GM19324 (cell line): ENCODE measurements around the gene MRPS2.
"Not testable (repeated sequence)": the region's sequence is repeated elsewhere in the genome, so short reads cannot be mapped to it uniquely, and the experiment has no call there.

Experiments
- ATAC-seq: cut with Tn5 transposase; IDR thresholded peaks from one replicate; pipeline ENCODE4 v1.9.1; 2021; ENCODE audit warnings: mild to moderate bottlenecking, moderate library complexity; ENCODE audit not compliant: unreplicated experiment, low FRiP score

MRPS2 gene

DNA sequence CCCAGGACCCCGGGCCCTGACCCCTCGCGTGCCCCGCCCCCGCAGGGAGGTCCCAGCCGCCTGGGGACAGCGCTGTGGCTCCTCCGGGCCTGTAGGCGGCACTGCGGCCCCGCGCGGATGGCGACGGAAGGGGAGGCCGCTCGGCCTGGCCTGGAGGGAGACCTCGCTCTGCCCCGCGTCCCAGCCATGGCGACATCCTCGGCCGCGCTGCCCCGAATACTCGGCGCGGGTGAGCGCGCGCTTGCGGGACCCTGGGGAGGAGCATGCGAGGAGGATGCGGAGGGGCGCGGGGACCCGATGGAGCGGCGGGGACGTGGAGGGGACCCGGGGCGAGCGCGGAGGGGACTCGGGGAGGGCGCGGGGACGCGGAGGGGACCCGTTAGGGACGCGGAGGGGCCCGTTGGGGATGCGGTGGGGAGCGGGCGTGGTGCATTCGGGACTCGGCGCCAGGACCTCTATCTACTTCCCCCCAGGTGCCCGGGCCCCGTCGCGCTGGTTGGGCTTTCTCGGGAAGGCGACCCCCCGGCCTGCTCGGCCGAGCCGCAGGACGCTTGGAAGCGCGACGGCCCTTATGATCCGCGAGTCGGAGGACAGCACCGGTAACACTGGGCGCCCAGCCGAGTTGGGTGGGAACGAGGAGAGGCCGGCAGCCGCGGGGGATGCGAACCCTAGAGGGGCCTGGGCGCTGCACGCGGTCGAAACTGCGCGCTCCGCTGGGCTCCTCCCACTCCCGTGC lies at the start of gene MRPS2:
TSS of gene MRPS2 (plus strand) at position 158 of the 736 bp plus-strand sequence. CDS start at position 187, 29 bp downstream.
- ATAC-seq, result peak; percentile 82

DNA sequence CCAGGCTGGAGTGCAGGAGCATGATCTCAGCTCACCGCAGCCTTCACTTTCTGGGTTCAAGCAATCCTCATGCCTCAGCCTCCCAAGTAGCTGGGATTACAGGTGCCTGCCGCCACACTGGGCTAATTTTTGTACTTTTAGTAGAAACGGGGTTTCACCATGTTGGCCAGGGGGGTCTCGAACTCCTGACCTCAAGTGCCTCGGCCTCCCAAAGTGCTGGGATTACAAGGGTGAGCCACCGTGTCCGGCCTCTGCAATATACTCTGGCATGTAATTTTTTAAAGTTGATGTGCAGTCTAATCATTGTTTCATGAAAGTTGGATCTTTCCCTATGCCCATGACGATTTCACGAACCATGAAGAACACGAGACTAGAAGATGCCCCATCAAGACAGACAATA lies 49.5 kb upstream of the MRPS2 start:
- ATAC-seq, result no peak

DNA sequence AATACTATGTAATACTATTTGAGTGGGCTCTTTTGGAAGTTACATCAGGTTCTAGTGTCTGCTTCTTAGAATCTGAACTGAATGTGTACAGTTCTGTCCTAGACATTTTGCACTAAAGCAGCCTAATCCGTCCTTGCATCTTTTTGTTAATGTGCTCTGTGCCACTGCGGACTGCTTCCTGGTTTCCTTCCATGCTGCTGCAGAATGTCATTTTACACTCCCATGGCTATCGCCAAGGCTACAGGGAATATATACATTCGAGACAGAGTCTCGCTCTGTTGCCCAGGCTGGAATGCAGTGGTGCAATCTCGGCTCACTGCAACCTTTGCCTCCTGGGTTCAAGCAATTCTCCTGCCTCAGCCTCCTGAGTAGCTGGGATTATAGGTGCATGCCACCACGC lies 48.6 kb upstream of the MRPS2 start:
- ATAC-seq, result not testable (repeated sequence)

DNA sequence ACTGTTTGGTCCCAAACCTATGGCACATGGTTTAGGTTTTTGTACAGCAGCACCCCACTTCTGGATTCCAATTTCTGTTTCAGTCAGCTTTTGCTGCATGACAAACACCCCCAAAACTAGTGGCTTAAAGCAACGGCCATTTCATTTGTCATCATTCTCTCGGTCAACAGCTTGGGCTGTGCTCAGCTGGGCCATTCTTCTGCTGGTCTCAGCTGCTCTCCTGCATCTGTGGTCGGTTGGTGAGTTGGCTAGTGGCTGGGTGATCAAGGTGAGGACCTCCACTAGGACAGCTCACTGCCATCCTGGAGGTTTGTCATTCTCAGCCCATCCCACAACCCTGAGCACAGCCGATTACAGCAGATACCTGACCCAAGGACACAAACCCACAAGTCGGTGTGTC lies 45.7 kb upstream of the MRPS2 start:
- no peak for ATAC-seq

DNA sequence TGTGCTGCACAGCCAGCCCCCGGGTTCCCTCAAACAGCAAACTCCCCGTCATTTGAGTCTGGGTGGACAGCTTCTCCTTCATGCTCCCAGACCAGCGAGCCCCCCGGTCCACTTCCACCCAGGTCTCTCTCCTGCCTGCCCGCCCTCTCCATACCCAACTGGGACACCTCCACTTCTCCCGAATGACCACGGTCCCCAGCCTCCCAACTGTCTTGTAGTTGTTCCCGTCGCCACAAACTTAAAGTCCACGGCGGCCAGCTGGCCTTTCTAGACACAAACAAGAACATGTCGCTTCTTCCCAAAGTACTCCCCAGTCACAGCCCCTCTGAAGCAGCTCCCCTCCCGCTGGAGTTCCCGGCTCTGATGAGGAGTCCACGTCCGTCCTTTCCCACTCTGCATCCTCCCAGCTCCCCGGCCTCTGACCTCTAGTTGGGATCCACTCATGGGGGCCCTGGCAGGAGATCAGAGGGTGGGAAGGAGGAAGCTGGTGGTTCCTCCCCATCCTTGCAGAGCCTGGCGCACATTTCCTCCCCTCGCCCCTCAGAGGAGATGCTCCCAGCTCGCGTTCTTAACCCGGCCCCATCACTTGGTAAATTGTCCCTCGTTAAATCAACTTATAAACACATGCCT lies 45.0 kb upstream of the MRPS2 start:
- no peak for ATAC-seq

DNA sequence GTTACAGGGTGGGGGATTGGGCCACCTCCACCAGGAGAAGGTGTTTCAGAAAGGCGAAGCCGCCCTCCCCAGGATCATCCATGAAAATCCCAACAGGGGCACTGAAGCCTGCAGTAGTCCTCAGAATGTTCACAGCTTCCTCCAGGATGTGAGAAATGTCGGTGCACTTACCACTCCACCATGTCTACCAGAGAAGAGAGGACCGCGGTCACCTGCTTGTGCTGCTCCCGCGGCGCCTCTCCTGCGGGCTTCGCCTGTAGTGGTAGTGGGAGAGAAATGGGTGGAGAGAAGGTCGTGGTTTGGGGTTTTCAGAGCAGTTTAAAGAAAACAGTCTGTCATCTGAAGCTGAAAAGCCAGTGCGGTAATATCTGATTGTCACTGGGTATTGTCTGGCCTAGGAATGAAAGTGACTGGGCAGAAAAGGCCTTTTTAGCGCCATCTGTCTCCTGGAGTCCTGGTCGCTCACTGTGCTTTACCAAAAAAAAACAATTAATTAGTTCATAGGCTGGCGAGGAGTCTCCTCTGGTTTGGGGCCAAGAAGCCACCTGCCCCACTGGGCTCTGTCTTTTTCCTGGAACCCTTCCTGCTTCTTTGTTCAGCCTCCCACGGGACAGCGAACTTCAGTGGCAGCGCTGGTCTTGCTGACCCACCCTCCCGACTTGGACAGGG lies 43.9 kb upstream of the MRPS2 start:
- ATAC-seq, result no peak

DNA sequence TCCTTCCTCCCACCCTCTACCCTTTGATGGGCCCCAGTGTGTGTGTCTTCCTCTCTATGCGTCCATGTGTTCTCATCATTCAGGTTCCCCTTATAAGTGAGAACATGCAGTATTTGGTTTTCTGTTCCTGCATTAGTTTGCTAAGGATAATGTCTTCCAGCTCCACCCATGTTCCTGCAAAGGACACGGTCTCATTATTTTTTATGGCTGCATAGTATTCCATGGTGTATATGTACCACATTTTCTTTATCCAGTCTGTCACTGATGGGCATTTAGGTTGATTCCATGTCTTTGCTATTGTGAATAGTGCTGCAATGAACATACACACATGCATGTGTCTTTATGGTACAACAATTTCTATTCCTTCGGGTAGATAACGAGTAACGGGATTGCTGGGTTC lies 42.0 kb upstream of the MRPS2 start:
- not testable (repeated sequence) for ATAC-seq

DNA sequence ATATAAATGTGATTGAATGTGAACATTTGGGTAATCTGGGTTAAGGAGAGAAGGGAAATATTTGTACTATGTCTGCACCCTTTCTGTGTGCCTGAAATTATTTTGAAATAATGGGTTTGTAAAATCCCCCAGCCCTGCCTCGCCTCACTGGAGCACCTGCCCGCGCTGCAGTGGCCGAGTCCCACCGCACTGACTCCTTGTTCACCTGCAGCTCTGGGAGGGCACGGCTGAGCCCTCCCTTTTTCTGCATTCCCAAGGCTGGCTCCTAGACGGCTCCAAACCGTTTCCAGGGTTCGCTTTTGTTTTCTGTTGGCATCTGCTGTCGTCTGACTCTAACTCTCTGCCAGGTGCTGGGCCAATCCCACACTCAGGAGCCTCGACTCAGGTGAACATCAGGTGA lies 38.5 kb upstream of the MRPS2 start:
- no peak for ATAC-seq

DNA sequence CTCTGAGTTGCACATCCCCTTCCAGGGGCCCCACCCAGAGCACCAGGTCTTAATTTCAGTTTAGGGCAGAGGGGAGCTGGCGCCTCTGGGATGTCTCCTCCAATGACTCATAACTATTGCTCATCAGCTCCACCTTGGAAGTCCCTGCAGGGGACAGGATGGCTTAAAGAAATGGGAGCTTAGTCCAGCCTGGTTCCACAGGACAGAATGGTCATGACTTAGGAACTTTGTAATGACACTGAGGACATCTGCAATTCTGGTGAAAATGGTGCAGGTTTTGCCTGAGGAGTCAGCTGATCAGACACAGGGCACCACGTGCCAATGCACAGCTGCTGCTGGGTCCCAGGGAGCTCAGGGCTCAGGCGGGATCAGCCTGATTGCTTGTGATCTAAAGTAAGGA lies 37.3 kb upstream of the MRPS2 start:
- ATAC-seq, result no peak

DNA sequence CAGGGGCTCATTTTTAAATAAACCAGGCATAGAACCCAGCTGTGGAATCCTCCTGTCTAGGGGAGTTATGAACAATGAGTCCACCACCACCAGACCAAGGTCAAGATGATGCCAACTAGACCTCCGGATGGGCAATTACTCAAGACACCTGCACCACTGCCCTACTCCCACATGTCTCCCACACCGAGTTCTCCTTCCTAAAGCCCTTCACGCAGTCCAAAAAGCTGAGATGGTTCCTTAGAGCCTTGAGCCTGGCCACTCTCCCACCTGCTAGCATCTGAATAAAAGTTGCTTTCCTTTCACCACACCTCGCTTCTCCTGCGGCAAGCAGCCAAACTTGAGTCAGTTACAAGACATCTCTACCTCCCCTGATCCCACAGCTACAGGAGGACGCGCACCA lies 36.3 kb upstream of the MRPS2 start:
- no peak for ATAC-seq

DNA sequence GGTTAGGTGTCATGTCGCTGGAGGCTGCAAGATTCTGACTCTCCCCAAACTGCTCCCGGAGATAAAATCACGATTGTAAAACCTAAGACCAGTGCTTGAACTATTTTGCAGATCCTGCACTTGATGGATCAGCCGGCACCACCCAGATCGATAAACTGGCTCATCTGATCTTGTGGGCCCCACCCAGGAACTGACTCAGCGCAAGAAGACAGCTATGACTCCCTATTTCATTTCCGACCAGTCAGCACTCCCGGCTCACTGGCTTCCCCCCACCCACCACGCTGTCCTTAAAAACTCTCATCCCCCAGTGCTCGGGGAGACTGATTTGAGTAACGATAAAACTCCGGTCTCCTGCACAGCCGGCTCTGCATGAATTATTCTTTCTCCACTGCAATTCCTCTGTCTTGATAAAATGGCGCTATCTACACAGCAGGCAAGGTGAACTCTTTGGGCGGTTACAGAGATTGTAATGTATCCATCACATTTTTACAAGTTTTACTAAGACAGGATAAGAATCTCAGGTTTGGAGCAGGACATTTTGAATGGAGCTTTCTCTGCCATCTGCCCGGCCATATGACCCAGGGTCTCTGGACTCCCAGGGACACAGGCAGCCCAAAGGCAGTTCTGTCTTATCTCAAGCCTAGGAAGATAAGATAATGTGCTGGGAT lies 31.5 kb upstream of the MRPS2 start:
- ATAC-seq, result no peak

DNA sequence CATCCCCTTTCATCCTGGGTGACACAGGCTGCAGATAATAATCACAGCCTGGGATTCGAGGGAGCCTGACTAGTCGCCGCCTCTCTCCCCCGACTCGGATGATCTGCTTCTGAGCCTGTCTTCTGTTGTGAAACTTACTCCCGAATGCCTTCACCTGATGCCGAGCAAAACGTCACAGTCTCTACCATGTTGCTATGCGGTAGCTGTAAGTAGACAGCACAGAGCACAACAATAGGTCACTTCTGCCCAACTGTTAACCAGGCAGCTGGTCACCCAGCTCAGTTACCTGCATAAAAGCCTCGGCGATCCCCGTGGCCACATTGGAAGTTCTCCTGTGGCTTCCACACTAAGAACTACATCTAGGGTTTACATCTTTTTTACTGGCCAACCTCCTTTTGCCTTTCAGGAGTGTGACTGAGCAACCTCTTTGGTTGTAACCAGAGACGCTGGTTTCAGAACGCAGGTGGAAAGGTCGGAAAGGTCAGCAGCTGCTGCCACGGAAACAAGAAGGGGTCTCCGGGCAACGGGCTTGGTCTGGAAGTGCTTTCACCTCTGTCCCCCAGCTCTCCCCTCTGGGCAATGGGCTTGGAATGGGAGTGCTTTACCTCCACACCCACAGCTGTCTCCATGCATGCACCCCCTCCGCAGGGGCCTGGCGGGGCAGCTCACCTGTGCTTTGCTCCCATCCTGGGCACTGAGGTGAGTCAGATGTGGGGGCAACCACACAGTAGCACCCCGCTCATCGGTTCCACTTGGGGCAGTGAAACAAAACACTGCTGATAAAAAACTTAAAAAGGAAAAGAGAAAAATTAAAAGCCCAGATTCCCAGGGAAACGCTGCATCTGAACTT lies 28.5 kb upstream of the MRPS2 start:
- no peak for ATAC-seq

DNA sequence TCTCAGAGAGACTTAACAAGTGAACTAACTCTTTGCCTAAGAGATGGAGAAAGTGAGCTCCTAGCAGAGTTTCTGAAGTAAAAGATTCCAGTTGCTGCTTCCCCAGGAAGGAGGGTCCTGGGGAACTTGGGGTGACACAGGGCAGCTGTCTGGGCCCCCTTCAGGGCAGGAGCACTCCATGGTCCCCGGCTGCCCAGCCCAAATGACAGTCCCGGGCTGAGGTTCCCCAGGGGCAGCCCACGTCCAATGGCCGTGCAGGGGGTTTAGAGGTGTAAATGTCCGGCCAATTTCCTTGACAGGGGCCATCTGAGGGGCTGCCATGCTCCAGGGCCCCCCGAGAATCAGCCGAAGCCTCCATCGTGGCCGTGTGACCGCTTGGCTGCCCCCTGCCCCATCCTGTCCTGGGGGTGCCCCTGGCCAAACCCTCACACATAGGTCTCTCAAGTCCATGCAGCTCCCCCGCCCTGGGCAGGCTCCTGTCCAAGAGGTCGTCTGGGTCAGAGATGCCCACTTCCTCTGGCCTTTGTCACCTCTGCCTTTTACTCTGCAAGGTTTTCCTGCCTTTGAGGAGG lies 26.4 kb upstream of the MRPS2 start:
- no peak for ATAC-seq

DNA sequence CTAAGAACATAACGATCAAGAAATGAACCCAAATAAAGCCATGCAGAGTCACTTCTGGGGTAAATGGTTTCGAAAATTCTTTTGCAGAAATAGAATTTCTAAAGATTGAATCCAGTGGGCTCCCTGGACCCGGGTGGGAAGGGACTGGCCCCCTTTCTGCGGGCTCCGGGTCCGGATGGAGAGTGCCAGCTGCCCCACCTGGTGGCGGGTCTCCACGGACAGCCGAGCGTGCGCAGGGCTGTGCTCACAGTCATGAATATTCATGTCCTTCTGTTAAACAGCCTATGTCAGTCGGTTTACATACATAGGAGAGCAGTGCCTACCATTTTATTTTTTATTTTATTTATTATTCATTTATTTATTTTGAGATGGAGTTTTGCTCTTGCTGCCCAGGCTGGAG lies 25.6 kb upstream of the MRPS2 start:
- ATAC-seq, result no peak

DNA sequence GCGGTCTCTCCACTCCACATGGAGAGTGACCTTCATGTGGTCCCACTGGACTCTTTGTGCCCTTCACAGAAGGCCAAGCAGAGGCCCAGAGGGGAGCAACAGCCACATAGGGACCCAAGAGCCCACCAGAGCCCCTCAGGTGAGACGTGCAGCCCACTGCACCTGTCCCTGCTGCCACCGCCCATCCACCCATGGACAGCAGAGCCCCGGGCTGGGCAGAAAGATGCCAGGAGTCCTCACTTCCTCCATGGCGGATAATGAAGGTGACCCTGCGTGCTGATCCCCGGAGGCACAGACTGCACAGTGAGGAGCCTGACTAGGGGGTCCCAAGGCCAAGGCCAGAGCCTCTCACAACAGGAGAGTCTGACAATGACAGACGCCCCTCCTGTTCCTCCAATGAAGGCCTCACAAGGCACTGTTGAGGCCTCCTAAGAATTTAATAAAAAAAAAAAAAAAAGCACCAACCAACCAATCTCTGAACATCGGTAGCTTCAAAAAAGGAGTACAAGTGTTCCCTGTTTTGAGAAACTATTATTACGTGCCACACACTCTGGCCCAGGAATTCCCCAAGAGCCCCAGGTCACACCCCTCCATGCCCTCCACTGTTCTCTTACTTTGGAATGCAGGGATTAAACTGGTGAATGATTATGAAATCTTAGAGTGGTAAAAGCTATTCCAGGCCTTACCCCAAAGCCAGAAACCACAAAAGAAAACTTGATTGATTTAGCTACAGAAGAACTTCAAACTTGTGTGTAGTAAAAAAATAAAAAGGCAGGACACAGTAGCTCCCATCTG lies 23.7 kb upstream of the MRPS2 start:
- no peak for ATAC-seq

DNA sequence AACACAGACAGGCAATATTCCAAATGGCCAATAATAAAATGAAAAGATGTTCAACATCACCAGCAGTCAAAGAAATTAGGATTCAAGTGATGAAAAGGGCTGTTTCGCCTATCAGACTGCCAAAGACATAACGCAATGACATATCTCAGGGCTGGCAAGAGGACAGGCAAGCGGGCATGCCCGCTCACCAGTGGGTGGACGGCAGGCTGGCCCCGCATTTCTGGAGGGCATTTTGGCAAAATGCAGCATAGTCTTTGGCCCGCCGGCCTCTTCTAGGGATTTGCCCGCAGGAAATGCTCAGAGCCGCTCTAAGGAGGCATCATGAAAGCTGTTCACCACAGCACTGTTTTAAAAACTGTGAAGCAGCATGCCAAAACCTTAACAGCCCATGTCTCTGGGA lies 22.3 kb upstream of the MRPS2 start:
- ATAC-seq, result no peak

DNA sequence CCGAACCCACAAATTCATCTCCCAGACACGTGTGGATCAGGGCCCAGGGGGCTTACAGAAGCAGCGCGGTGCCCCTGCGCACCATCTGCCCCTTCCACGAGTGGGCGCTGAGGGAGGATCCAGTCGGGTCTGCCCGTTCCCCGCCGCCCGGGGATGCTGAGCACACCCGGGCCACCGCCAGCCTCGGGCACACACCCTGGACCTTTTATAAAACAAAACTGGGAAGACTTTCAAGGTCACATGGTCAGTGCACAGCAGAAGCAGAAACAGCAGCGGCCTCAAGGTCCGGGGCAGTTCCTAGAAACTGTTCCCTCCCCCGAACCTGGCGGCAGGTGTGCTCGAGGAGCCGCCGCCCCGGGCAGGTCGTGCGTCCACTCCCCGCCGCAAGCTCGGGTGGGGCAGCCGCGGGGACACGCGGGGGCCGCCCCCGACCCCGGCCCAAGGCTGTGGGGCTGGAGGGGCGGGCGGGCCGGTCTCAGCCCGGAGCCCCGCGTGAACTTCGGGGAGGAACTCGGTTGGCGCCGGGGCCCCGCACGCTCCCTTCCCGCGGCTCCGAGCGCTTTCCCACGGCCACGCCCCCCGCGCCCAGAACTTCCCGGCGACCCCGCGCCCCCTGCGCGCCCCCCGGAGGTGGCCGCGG lies 21.5 kb upstream of the MRPS2 start:
- ATAC-seq, result no peak

DNA sequence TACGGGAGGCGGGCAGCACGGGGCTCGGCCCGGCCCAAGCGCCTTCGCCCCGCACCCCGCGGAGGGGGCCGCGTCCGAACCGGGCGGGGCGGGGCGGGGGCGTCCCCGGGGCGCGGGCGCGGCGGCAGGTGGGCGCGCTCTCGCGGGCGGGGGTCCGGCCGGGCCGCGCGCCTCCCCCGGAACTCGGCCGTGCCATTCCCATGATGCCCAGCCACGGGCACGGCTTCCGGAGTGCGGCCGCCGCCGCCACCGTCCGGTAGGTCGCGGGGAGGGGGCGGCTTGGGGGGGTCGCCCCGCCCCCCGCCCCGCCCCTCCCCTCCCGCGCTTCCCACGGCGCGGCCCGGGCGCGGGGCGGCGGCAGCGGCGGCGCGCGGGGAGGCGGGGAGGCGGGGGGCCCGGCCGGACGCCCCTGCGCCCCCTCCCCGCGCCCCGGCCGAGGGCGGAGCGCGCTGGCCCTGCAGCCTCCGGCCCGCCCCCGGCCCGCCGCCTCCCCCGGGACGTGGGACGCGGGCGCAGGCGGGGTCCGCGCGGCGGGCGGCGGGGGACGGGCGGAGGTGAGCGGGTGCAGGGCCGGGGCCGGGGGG lies 20.9 kb upstream of the MRPS2 start, which contains the start of gene PPP1R26:
TSS of gene PPP1R26 (plus strand) at position 314 of the 584 bp plus-strand sequence. CDS start 4,729 bp downstream, outside the sequence.
- no peak for ATAC-seq
